ENCODE results near the gene TNFRSF18. TPM values are rescaled to one million over a fixed set of nuclear protein-coding genes. Genes with fewer than 3 reads are reported as not detected.

Gene TNFRSF18
- total RNA-seq, 1 donor from 2014 or later, result not detected

DNA sequence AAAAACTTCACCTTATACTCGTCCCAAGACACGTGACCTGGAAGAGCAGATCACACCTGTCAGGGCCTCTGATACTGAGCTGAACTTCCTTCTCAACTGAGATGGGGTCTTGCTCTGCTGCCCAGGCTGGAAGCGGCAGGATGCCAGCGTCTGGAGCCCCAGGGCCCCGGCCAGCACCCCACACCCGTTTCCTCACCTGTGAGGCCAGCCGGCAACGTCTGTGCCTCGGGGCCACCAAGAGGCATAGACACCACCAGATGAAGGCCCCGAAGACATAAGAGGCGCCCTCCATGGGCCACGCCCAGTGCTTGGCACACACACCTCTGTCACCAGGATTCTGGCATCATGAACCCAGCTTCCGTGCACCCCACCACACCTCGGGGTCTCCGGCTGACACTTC is 16.9 kb upstream of the TNFRSF18 start:
- Histone ChIP-seq H3K4me1 (peaks cover 18% of the 10 kb centered on the region), H3K36me3 (peaks cover 94% of the 10 kb centered on the region)
- intact Hi-C loops (cut with micrococcal nuclease), result no loop called here

DNA sequence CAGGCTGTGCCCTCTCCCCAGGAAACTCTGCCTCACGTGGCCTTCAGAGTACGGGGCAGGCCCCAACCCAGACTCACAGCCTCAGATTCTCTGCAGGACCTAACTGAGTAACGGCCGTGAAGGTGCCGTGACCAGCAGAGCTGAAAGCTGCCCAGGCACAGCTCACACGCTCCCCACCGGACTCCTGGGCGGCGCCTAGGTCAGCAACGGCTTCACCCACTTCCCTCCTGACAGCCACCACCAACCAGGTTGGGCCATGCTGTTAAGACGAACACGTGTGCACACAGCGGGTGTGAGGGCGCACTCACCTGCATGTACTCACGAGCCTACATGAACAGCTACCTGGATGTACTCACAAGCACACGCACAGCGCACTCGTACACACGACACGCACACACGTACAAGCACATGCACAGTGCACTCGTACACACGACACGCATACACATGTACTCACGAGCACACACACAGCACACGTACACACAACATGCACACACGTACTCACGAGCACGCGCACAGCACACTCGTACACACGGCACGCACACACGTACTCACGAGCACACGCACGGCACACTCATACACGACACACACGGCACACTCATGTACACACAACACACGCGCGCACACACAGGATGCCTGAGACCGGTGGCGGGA is 16.3 kb upstream of the TNFRSF18 start:
- Histone ChIP-seq H3K4me1 (peaks cover 22% of the 10 kb centered on the region), H3K4me3 (no peak overlapping the region), H3K27ac (replicated peaks) (no peak overlapping the region), H3K9me3 (replicated peaks) (no peaks in the 10 kb centered on the region), H3K36me3 (peaks cover 94% of the 10 kb centered on the region), H3K27me3 (ENCODE audit: low read depth) (no peaks in the 10 kb centered on the region)
- intact Hi-C loops (cut with micrococcal nuclease), result no loop called here
- TF ChIP-seq, protein P1, sequence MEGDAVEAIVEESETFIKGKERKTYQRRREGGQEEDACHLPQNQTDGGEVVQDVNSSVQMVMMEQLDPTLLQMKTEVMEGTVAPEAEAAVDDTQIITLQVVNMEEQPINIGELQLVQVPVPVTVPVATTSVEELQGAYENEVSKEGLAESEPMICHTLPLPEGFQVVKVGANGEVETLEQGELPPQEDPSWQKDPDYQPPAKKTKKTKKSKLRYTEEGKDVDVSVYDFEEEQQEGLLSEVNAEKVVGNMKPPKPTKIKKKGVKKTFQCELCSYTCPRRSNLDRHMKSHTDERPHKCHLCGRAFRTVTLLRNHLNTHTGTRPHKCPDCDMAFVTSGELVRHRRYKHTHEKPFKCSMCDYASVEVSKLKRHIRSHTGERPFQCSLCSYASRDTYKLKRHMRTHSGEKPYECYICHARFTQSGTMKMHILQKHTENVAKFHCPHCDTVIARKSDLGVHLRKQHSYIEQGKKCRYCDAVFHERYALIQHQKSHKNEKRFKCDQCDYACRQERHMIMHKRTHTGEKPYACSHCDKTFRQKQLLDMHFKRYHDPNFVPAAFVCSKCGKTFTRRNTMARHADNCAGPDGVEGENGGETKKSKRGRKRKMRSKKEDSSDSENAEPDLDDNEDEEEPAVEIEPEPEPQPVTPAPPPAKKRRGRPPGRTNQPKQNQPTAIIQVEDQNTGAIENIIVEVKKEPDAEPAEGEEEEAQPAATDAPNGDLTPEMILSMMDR (IDR thresholded peaks at IDR 0.05; ENCODE audit: borderline replicate concordance), result no peak
- DNase-seq, result no peak

More for the DNA sequence above, 16.9 kb upstream of the TNFRSF18 start:
- no peaks in the 10 kb centered on the region for H3K9me3 ChIP-seq (replicated peaks)
- TF ChIP-seq, protein P1 (IDR thresholded peaks at IDR 0.05; ENCODE audit: borderline replicate concordance), result no peak
- no peak for DNase-seq
- H3K27ac ChIP-seq (replicated peaks), result no peak overlapping the region
- no peaks in the 10 kb centered on the region for H3K27me3 ChIP-seq (ENCODE audit: low read depth)
- H3K4me3 ChIP-seq, result no peak overlapping the region

DNA sequence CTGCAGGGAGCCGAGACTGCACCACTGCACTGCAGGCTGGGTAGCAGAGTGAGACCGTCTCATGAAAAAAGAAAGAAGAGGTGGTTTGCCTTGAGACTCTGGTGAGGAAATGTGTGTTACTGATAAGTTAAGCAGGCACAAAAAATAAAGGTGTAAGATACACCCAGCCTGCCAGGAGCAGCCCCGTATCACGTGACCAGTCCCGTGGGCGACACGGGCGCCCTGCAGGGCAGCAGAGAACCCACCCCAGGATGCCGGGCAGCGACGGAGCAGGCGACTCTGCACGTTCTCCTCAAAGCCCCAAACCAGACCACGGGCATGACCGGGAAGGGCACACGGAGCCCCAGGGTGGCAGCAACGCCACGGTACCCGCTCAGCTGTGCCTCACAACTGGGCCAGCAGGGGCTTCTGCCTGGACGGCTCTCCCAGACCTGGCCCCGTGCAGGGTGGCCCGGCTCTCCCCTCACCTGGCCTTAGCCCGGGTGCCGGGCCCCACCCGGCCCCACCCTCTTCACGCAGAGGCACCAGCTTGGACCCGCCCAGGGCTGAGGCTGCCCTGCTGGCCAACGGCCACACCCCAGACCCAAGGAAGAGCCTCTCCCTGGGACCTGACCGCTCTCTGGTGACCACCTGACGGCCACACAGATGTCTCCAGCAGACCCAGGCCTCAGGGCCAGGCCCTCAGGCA is 15.6 kb upstream of the TNFRSF18 start:
- Histone ChIP-seq H3K27ac (replicated peaks) (no peak overlapping the region), H3K9me3 (replicated peaks) (no peaks in the 10 kb centered on the region), H3K4me1 (peaks cover 29% of the 10 kb centered on the region), H3K27me3 (ENCODE audit: low read depth) (no peaks in the 10 kb centered on the region), H3K4me3 (no peak overlapping the region), H3K36me3 (peaks cover 94% of the 10 kb centered on the region)
- intact Hi-C loops (cut with micrococcal nuclease), result no loop called here
- DNase-seq, result no peak
- TF ChIP-seq, protein P1 (IDR thresholded peaks at IDR 0.05; ENCODE audit: borderline replicate concordance), result no peak

DNA sequence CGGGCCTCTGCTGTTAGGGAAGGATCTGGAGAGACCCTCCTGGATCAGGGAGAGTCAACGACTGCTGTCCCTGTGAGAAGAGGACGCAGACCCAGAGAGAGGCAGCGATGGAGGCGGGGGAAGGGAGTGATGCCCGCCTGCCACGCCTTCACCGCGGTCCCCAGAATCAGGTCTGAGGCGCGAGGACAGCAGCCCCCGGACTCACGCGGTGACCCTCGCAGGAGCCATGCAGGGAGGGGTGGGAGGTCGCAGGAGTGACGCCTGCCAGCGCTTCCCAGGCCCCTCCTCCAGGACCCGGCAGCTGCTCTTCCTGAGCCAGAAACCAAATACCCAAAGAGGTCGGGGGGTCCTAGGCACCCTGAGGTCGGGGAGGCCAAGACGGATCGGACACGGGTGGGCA is 13.8 kb upstream of the TNFRSF18 start:
- intact Hi-C loops (cut with micrococcal nuclease), result no loop called here
- no peak for DNase-seq
- Histone ChIP-seq H3K36me3 (peaks cover 87% of the 10 kb centered on the region), H3K4me1 (peaks cover 34% of the 10 kb centered on the region), H3K9me3 (replicated peaks) (no peaks in the 10 kb centered on the region), H3K27me3 (ENCODE audit: low read depth) (no peaks in the 10 kb centered on the region), H3K27ac (replicated peaks) (no peak overlapping the region), H3K4me3 (no peak overlapping the region)
- TF ChIP-seq, protein P1 (IDR thresholded peaks at IDR 0.05; ENCODE audit: borderline replicate concordance), result no peak

DNA sequence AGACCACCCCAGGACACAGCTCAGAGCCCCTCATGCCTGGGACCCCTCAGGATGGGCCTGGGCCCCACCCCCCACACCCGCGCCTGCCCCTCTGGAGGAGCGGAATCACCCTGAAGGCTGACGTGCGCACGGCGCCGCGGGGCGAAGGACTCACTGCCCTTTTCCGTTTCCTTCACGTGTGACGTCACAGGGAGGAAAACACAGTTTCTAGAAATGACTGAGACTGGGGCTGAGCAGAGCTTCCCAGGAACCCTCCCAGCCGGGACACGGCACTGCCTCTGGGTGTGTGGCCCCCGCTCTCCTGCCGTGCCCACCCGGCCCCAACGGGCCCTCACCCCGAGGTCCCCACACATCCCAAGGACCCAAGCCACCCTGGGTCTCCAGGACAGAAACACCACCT is 12.9 kb upstream of the TNFRSF18 start:
- Histone ChIP-seq H3K27ac (replicated peaks) (no peak overlapping the region), H3K4me1 (peaks cover 38% of the 10 kb centered on the region), H3K27me3 (ENCODE audit: low read depth) (no peaks in the 10 kb centered on the region), H3K9me3 (replicated peaks) (no peaks in the 10 kb centered on the region), H3K4me3 (no peak overlapping the region), H3K36me3 (peaks cover 78% of the 10 kb centered on the region)
- intact Hi-C loops (cut with micrococcal nuclease), result no loop called here
- DNase-seq, result no peak
- TF ChIP-seq, protein P1 (IDR thresholded peaks at IDR 0.05; ENCODE audit: borderline replicate concordance), result no peak

Measured in left ventricle myocardium inferior (tissue), 1 donor.